ENCODE data around the gene KCNJ6. TPM values are rescaled to one million over a fixed set of nuclear protein-coding genes. Genes with fewer than 3 reads are reported as not detected.

Gene KCNJ6
- total RNA-seq, 1 donor from 2014 or later = not detected

GRCh38 chr21:37574316-37574715 lies 341.9 kb downstream of the KCNJ6 start:
- intact Hi-C loops (cut with DNase I) = no loop called here
- ATAC-seq = no peak

GRCh38 chr21:37571442-37571841 lies 344.8 kb downstream of the KCNJ6 start:
- ATAC-seq (no peak), DNase-seq (ENCODE audit: low spot score) (no peak)
- intact Hi-C loops (cut with DNase I) = no loop called here

More at GRCh38 chr21:37574316-37574715, 341.9 kb downstream of the KCNJ6 start:
- DNase-seq (ENCODE audit: low spot score) = no peak

GRCh38 chr21:37568916-37569315 lies 347.3 kb downstream of the KCNJ6 start:
- no peak for ATAC-seq
- DNase-seq (ENCODE audit: low spot score) = no peak
- intact Hi-C loops (cut with DNase I) = loop anchor here (5.0 kb wide), 1 partner anchor 207 kb away; no protein-coding TSS in a partner anchor

- no peak for ATAC-seq
- no peak for DNase-seq (ENCODE audit: low spot score)
- intact Hi-C loops (cut with DNase I) = loop anchor here (5.0 kb wide), 1 partner anchor 206 kb away; no protein-coding TSS in a partner anchor
These were observed 347.8 kb downstream of the KCNJ6 start for GRCh38 chr21:37568415-37568814.

- intact Hi-C loops (cut with DNase I) = loop anchor here (5.0 kb wide), 1 partner anchor 205 kb away; no protein-coding TSS in a partner anchor
- ATAC-seq = no peak
- DNase-seq (ENCODE audit: low spot score) = no peak
These were observed 349.3 kb downstream of the KCNJ6 start for GRCh38 chr21:37566790-37567615.

GRCh38 chr21:37565530-37566223 lies 350.6 kb downstream of the KCNJ6 start:
- no peak for DNase-seq (ENCODE audit: low spot score)
- intact Hi-C loops (cut with DNase I) = loop anchor here (5.0 kb wide), 1 partner anchor 203 kb away; no protein-coding TSS in a partner anchor
- ATAC-seq = no peak

- DNase-seq (ENCODE audit: low spot score) (no peak), ATAC-seq (no peak)
- intact Hi-C loops (cut with DNase I) = loop anchor here (5.0 kb wide), 1 partner anchor 203 kb away; no protein-coding TSS in a partner anchor
These were observed 351.2 kb downstream of the KCNJ6 start for GRCh38 chr21:37564924-37565529.

- DNase-seq (ENCODE audit: low spot score) = peak; percentile 79
- intact Hi-C loops (cut with DNase I) = no loop called here
- peak; percentile 78 for ATAC-seq
These were observed 351.8 kb downstream of the KCNJ6 start for GRCh38 chr21:37564341-37564923.

- peak; percentile 97 for DNase-seq (ENCODE audit: low spot score)
- intact Hi-C loops (cut with DNase I) = no loop called here
- peak; percentile 99 for ATAC-seq
These were observed 352.5 kb downstream of the KCNJ6 start for GRCh38 chr21:37563641-37564340.

GRCh38 chr21:37562920-37563640 lies 353.2 kb downstream of the KCNJ6 start:
- ATAC-seq (peak; percentile 1), DNase-seq (ENCODE audit: low spot score) (no peak)
- intact Hi-C loops (cut with DNase I) = no loop called here

- DNase-seq (ENCODE audit: low spot score) = no peak
- no peak for ATAC-seq
- intact Hi-C loops (cut with DNase I) = no loop called here
These were observed 354.0 kb downstream of the KCNJ6 start for GRCh38 chr21:37561941-37562919.

- ATAC-seq (no peak), DNase-seq (ENCODE audit: low spot score) (no peak)
- intact Hi-C loops (cut with DNase I) = no loop called here
These were observed 354.8 kb downstream of the KCNJ6 start for GRCh38 chr21:37561506-37561905.

GRCh38 chr21:37560385-37560784 lies 355.9 kb downstream of the KCNJ6 start:
- DNase-seq (ENCODE audit: low spot score) = no peak
- no peak for ATAC-seq
- intact Hi-C loops (cut with DNase I) = no loop called here

- DNase-seq (ENCODE audit: low spot score) = no peak
- intact Hi-C loops (cut with DNase I) = no loop called here
- ATAC-seq = no peak
These were observed 357.5 kb downstream of the KCNJ6 start for GRCh38 chr21:37558676-37559211.
